GM18526 (cell line): ENCODE data around the gene ADH5.

Source experiments
- POLR2A ChIP-seq: IDR thresholded peaks from 3 replicates; pipeline ENCODE4 v1.6.1; 2011; ENCODE audit not compliant: insufficient read length; ENCODE audit errors: extremely low read depth

Gene ADH5

GRCh38 chr4:99052902-99053301 is 35.7 kb downstream of the ADH5 start:
- TF ChIP-seq POLR2A = no peak

GRCh38 chr4:99047710-99048109 is 40.9 kb downstream of the ADH5 start:
- no peak for TF ChIP-seq POLR2A

- no peak for TF ChIP-seq POLR2A
Observed at GRCh38 chr4:99043346-99043745, 45.2 kb downstream of the ADH5 start.

- no peak for TF ChIP-seq POLR2A
Observed at GRCh38 chr4:99038213-99038612, 50.4 kb downstream of the ADH5 start.

GRCh38 chr4:99033956-99034355 is 54.6 kb downstream of the ADH5 start:
- TF ChIP-seq POLR2A = no peak

- no peak for TF ChIP-seq POLR2A
Observed at GRCh38 chr4:99029852-99030251, 58.7 kb downstream of the ADH5 start.

GRCh38 chr4:99029018-99029735 is 59.4 kb downstream of the ADH5 start:
- TF ChIP-seq POLR2A = no peak

GRCh38 chr4:99028187-99028586 is 60.4 kb downstream of the ADH5 start:
- TF ChIP-seq POLR2A = no peak

- no peak for TF ChIP-seq POLR2A
Observed at GRCh38 chr4:99027304-99027703, 61.3 kb downstream of the ADH5 start.

- no peak for TF ChIP-seq POLR2A
Observed at GRCh38 chr4:99025506-99025905, 63.1 kb downstream of the ADH5 start.

GRCh38 chr4:99024481-99025275 is 63.9 kb downstream of the ADH5 start:
- no peak for TF ChIP-seq POLR2A

- TF ChIP-seq POLR2A = no peak
Observed at GRCh38 chr4:99022566-99022965, 66.0 kb downstream of the ADH5 start.

- TF ChIP-seq POLR2A = no peak
Observed at GRCh38 chr4:99021386-99021785, 67.2 kb downstream of the ADH5 start.
